Right ventricle myocardium superior (tissue), 1 donor: Measurements from ENCODE around the gene RALGAPA1. TPM values are rescaled to one million over a fixed set of nuclear protein-coding genes. Genes with fewer than 3 reads are reported as not detected.
A peak's percentile ranks its signal among the peaks of the same experiment; 100 is the strongest.

Experiments
- ATAC-seq: fragments of 200-7000 bp; cut with Tn5 transposase; one replicate; pipeline ENCODE4 v1.9.1; 2020; ENCODE audit warnings: mild to moderate bottlenecking; ENCODE audit not compliant: poor library complexity
- DNase-seq: peaks from one replicate; pipeline ENCODE4 v3.0.0-alpha.2; 2020
- intact Hi-C: fragments of 100-400 bp; cut with DNase I; formaldehyde crosslinking; loops from one replicate; pipeline ENCODE4 v1.11.2; 2022
- total RNA-seq: library from RNA; stranded (reverse); fragmentation: NEBNext Ultra II Directional; extraction: Animal tissue kit (Norgen Biotek cat#: 25700); gene quantifications from one replicate; pipeline ENCODE4 v1.2.1, GENCODE V29; 2021
- donor health status: DM: no; HTN: yes; CAD: no; lungs with severe emphysema.

The RALGAPA1 gene
- total RNA-seq, 1 donor from 2014 or later, result 31.3 TPM

DNA sequence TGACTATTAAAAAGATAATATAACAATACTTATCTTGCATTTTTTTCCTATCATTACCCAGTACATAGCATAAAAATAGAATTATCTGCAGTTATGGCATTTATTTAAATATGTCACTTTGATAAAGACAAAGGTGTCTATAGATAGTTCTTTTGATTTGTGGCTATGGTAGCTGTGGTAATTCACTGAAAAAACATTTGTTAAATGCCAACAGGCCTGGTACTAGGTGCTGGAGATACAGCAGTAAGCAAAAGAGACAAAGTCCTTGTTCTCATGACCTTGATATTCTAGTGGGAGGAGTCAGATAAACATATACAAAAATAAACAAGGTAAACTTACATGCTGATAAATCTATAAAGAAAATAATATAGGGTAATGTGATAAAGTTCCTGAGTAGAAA is 230.5 kb downstream of the RALGAPA1 start:
- intact Hi-C loops, result no loop called here
- ATAC-seq (no peak), DNase-seq (no peak)

DNA sequence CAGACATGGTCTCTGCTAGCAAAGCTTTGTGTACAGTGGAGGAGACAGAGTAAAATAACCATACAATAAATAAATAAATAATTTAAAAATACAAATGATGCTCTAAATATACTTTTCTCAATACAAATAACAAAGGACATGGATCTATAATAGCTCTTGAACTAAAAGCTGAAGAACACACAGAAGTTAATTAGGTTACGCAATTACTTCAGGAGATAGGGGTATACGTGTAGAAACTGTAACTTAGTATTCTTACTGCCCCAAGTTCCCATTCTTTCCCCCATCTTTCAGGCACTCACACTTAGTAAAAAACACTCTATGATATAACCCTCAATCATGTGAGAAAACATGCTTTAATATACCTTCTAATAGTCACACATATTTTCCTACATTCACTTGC is 231.0 kb downstream of the RALGAPA1 start:
- intact Hi-C loops, result no loop called here
- ATAC-seq (no peak), DNase-seq (no peak)

- DNase-seq, result no peak
- no peak for ATAC-seq
- intact Hi-C loops, result no loop called here
Observed at GRCh38 chr14:35576856-35577255, 232.2 kb downstream of the RALGAPA1 start.

DNA sequence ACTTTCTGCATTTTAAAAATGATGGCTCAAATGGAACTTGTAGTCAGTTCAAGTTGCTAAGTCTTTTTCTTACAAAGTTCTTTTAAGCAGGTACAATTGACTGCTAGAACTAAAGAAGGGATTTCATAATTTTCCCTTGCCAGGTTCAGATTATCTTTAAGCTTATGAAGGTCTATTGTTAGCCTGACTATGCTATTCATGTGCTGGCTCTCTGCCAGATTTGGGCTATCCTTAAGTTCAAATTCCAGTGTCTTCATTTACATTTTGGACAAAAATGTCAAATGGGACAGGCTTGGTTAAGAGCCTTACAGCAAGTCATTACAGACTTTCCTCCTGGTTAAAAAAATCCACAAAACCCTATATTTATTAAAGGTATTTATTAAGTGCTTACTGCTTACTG is 232.8 kb downstream of the RALGAPA1 start:
- DNase-seq (no peak), ATAC-seq (no peak)
- intact Hi-C loops, result no loop called here

DNA sequence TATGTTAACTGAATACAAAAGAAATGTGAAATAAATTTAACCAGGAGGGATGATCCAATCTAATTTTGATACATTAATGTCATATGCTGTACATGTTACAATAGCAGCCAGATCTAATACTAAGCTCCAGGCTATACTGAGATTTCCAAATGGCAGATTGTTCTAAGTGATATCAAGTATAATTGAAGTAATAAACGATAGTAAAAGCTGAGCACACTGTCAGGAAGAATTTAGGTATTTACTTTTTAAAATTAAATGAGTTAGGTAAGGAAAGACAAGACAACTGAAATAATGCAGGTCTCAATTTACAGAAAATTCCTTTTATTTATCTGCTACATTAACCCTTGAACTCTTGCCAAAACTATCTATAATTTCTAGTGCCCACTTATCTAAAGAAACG is 235.2 kb downstream of the RALGAPA1 start:
- DNase-seq (no peak), ATAC-seq (no peak)
- intact Hi-C loops, result no loop called here

DNA sequence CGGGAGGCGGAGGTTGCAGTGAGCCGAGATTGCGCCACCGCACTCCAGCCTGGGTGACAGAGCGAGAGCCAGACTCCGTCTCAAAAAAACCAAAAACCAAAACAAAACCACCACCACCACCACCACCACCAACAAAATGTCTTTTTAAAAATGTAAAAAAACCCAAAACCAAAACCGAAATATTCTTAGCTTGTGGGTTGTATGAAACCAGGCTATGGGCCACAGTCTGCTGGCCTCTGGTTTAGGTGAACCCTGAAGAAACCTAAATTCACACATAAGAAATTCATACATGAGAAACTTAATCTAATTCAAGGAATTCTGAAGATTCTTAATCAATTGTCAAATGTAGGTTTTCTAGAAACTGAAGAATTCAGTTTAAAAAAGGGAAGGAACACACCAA is 237.5 kb downstream of the RALGAPA1 start:
- ATAC-seq, result no peak
- no peak for DNase-seq
- intact Hi-C loops, result no loop called here

- DNase-seq (no peak), ATAC-seq (no peak)
- intact Hi-C loops, result no loop called here
Observed at GRCh38 chr14:35565871-35566464, 243.1 kb downstream of the RALGAPA1 start.

DNA sequence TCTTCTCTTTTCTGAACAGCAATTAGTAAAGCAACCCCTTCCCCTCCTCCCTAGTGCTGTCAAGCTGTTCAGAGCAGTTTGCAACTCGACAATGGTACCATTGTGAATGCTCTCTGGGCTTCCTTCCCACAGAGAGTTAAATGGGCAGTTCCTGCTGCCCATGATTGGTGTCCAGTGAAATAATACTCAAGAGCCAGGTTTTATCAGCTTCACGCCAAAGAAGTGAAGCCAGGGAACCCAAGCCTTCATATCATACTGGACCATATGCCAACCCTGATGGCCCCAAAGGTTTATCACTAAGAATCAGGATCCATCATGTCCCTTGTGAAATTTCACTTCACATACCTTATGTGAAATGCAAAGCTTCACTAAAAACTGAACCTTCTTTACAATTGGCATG is 250.4 kb downstream of the RALGAPA1 start:
- intact Hi-C loops, result no loop called here
- DNase-seq (no peak), ATAC-seq (no peak)

DNA sequence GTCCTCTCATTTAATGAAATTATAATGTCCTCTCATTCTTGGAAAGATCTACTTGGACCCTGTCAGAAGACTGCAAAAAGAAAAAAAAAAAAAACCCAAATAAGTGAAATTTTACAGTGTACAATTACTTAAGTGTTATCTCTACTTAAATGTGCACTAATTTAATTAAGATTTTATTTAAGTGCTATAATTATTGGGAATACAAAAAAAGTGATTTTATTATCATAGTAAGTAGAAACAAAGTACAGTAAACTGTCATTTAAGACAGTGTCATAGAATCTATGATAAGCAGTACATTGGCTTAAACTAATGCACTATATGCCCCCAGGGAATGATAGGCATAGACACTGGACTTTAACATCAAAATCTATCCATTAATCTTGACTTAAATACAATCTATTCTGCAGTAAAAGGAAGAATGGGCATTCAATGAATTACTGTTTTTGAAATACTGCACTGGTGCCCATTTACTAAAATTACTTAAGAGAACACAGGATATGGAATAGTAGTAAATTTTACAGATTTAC is 251.8 kb downstream of the RALGAPA1 start:
- ATAC-seq, result no peak
- no peak for DNase-seq
- intact Hi-C loops, result no loop called here

DNA sequence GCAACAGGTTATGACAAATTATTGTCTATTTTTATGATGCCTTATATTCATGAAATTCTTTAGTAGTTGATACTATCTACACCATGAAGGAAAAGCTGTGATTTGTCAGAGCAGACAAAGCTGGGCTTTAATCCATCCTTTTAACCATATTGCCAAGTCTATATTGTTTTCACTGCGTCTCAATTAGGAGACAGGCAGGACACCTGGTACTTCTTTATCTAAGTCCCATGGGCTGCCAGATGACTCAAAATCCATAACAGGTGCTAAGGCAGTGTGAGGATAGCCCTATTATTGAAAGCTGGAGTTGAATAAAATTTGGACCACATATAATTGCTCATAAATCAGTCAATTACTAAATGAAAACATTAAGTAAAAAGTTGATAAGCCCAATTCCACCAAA is 252.5 kb downstream of the RALGAPA1 start:
- no peak for DNase-seq
- intact Hi-C loops, result no loop called here
- ATAC-seq, result no peak

DNA sequence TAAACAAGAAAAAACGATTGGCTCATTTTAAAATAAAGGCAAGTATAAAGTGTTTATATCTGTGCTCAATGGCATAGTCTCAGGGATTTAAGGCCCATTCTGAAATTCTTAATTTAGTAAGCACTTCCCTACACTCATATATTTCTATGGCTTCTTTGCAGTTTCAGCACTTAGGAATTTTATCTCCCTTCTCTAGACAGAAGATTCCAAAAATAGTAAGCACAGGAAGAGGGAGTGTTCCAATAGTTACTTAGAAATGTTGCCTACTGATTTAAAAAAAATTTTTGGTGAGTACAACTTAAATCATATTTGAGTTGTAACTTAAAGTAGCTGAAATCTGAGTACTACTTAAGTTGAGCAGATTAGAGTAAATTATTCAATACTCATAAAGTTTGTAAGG is 255.3 kb downstream of the RALGAPA1 start:
- no peak for DNase-seq
- no peak for ATAC-seq
- intact Hi-C loops, result no loop called here

GRCh38 chr14:35551081-35551480 is 258.0 kb downstream of the RALGAPA1 start:
- ATAC-seq, result no peak
- intact Hi-C loops, result no loop called here
- DNase-seq, result no peak

- no peak for DNase-seq
- no peak for ATAC-seq
- intact Hi-C loops, result no loop called here
Observed at GRCh38 chr14:35549551-35549950, 259.5 kb downstream of the RALGAPA1 start.

GRCh38 chr14:35543006-35543405 is 266.1 kb downstream of the RALGAPA1 start:
- DNase-seq (no peak), ATAC-seq (no peak)
- intact Hi-C loops, result no loop called here

- no peak for ATAC-seq
- intact Hi-C loops, result no loop called here
- no peak for DNase-seq
Observed at GRCh38 chr14:35539969-35540368, 269.1 kb downstream of the RALGAPA1 start.

DNA sequence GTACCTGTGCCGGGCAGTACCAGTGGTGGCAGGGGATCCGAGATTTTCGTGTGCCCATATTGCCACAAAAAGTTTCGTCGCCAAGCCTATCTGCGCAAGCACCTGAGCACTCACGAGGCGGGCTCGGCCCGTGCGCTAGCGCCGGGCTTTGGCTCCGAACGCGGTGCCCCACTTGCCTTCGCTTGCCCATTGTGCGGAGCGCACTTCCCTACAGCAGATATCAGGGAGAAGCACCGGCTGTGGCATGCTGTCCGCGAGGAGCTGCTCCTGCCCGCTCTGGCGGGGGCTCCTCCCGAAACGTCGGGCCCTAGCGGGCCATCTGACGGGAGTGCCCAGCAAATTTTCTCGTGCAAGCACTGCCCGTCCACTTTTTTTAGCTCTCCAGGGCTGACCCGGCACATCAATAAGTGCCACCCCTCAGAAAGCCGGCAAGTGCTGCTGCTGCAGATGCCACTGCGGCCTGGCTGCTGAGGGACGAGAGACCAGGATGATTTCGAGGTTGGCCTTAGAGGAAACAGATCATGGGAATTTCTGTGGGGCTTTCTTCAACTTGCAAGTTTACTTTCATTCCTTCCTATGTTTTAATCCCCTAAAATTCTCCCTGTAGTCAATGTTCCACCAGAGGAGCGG is 273.5 kb downstream of the RALGAPA1 start:
- DNase-seq (no peak), ATAC-seq (peak; percentile 26)
- intact Hi-C loops, result no loop called here

DNA sequence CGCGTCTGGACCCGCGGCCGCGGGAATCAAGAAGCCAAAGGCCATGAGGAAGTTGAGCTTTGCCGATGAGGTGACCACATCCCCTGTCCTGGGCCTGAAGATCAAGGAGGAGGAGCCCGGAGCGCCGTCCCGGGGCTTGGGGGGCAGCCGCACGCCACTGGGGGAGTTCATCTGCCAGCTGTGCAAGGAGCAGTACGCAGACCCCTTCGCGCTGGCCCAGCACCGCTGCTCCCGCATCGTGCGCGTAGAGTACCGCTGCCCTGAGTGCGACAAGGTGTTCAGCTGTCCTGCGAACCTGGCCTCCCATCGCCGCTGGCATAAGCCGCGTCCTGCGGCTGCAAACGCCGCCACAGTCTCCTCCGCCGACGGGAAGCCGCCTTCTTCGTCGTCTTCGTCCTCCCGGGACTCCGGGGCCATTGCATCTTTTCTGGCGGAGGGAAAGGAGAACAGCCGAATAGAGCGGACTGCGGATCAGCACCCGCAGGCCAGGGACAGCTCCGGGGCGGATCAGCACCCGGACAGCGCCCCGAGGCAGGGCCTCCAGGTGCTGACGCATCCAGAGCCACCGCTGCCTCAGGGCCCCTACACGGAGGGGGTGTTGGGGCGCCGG is 274.1 kb downstream of the RALGAPA1 start:
- intact Hi-C loops, result no loop called here
- peak; percentile 96 for ATAC-seq
- DNase-seq, result peak; percentile 70

- intact Hi-C loops, result no loop called here
- ATAC-seq (peak; percentile 18), DNase-seq (no peak)
Observed at GRCh38 chr14:35534208-35534872, 274.8 kb downstream of the RALGAPA1 start.

DNA sequence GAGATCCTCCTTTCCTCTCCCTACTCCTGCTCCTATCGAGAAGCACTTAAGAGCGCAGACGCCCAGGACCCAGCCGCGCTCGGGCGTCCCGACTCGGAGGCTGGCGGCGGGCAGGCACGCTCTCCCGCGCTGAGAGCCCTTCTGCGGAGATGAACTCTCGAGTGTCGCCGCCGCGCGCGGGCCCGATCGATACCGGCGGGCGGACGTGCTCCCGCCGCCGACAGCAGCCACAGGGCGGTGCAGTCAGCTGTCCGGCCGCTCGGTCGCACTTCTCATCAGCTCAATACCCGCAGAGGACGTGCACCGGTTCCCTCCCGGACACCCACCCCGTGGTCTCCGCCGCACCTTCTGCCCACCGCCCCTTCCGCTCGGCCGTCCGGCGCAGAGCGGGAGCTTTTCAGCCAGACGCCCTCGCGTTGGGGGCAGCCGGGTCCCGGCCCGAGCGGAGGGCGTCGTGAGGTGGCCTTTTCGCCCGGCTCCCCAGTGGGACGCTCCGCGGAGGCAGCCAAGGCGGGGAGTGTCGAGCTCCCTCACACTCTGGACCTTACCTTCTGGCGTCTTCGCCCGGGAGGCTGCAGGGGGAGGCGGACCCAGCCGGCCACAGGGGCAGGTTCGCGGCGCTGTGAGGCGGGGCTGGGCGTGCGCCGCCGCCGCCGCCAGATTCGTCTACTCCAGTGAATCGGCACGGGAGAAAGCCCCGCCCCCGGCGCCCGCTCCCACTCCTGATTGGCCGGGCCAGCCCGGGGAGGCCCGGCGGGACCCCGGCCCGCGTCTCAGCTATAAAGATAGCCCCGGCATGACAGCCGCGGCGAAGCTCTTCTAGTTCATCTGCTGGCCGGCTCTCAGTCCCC is 275.5 kb downstream of the RALGAPA1 start, which contains the start of gene INSM2:
TSS of gene INSM2 (plus strand) at position 808 of the 851 bp plus-strand sequence. CDS start 89 bp downstream, outside the sequence.
- ATAC-seq (peak; percentile 82), DNase-seq (peak; percentile 72)
- intact Hi-C loops, result no loop called here
